ENCODE data around the gene GORASP1.
A peak's percentile ranks its signal among the peaks of the same experiment; 100 is the strongest.

Gene GORASP1

GRCh38 chr3:39146611-39147591 lies 39.5 kb upstream of the GORASP1 start (continued):
- TF ChIP-seq BCL11B (tag by site-specific recombination; IDR thresholded peaks at IDR 0.05; ENCODE audit: low read depth) (no peak), ZNF747 (tag by site-specific recombination; IDR thresholded peaks at IDR 0.05) (no peak), SP2 (tag by site-specific recombination; IDR thresholded peaks at IDR 0.05) (no peak), ZNF561 (tag by site-specific recombination; IDR thresholded peaks at IDR 0.05; ENCODE audit: borderline replicate concordance) (no peak), PRDM1 (tag by site-specific recombination; IDR thresholded peaks at IDR 0.05) (peak; percentile 9), GLI2 (tag by site-specific recombination; IDR thresholded peaks at IDR 0.05; ENCODE audit: borderline replicate concordance, low read depth) (no peak), ZNF433 (tag by site-specific recombination; IDR thresholded peaks at IDR 0.05; ENCODE audit: low read depth) (no peak), OVOL3 (tag by site-specific recombination; IDR thresholded peaks at IDR 0.05) (no peak), ZNF2 (tag by site-specific recombination; IDR thresholded peaks at IDR 0.05) (no peak), YY2 (tag by site-specific recombination; IDR thresholded peaks at IDR 0.05) (no peak), SP3 (tag by site-specific recombination; IDR thresholded peaks at IDR 0.05) (no peak), ZNF623 (tag by site-specific recombination; IDR thresholded peaks at IDR 0.05) (0 out of 2 replicates have a peak, but pooled peaks have one; percentile 18), ZNF639 (tag by site-specific recombination; IDR thresholded peaks at IDR 0.05) (peak; percentile 79; the same call in 1 of the 2 replicates), KLF7 (tag by site-specific recombination; IDR thresholded peaks at IDR 0.05; ENCODE audit: borderline replicate concordance) (no peak), ZNF112 (tag by site-specific recombination; IDR thresholded peaks at IDR 0.05) (no peak), KLF1 (tag by site-specific recombination; IDR thresholded peaks at IDR 0.05) (no peak), ZNF654 (tag by site-specific recombination; IDR thresholded peaks at IDR 0.05; ENCODE audit: low read depth) (no peak), REST (tag by site-specific recombination; IDR thresholded peaks at IDR 0.05) (no peak), ZNF449 (tag by site-specific recombination; IDR thresholded peaks at IDR 0.05) (peak; percentile 90), ZNF132 (tag by site-specific recombination; IDR thresholded peaks at IDR 0.05; ENCODE audit: borderline replicate concordance) (no peak), KLF17 (tag by site-specific recombination; IDR thresholded peaks at IDR 0.05) (peak; percentile 90), KLF16 (tag by site-specific recombination; IDR thresholded peaks at IDR 0.05) (no peak), ZNF311 (tag by site-specific recombination; IDR thresholded peaks at IDR 0.05; ENCODE audit: borderline replicate concordance) (no peak), ZBTB6 (tag by site-specific recombination; IDR thresholded peaks at IDR 0.05) (no peak), ZNF18 (tag by site-specific recombination; IDR thresholded peaks at IDR 0.05) (peak; percentile 38; the same call in 1 of the 2 replicates), ZNF366 (tag by site-specific recombination; conservative IDR thresholded peaks at IDR 0.05) (peak; percentile 83), ZNF423 (tag by site-specific recombination; IDR thresholded peaks at IDR 0.05) (no peak), ZNF600 (tag by site-specific recombination; IDR thresholded peaks at IDR 0.05) (peak; percentile 83), SETDB1 (IDR thresholded peaks at IDR 0.05; ENCODE audit: insufficient read length, low read length) (no peak), BCL11A (tag by site-specific recombination; IDR thresholded peaks at IDR 0.05; ENCODE audit: low read depth) (no peak)
